Mucosa of rectum (tissue), 2 donors: ENCODE measurements around the gene SUCLG2.

Source experiments
- H3K27ac ChIP-seq, 2 donors: one replicate each; pipeline ENCODE4 v1.7.0; 2013; ENCODE audit warnings: inconsistent platforms in 2 of 2, low read depth in 2 of 2, low read length in 2 of 2
- H3K27me3 ChIP-seq, 2 donors: one replicate each; pipeline ENCODE4 v1.7.0; 2013; ENCODE audit warnings: low read length in 2 of 2; ENCODE audit not compliant: control insufficient read depth in 2 of 2, insufficient read depth in 2 of 2
- H3K36me3 ChIP-seq, 2 donors: one replicate each; pipeline ENCODE4 v1.7.0; 2013; ENCODE audit warnings: low read length in 2 of 2; ENCODE audit not compliant: control insufficient read depth in 2 of 2, insufficient read depth in 2 of 2
- H3K4me1 ChIP-seq, 2 donors: one replicate each; pipeline ENCODE4 v1.7.0; 2013; ENCODE audit warnings: low read length in 2 of 2, mild to moderate bottlenecking in 1 of 2; ENCODE audit not compliant: control insufficient read depth in 2 of 2, insufficient read depth in 2 of 2
- H3K4me3 ChIP-seq, 2 donors: one replicate each; pipeline ENCODE4 v1.7.0; 2013; ENCODE audit warnings: low read length in 2 of 2
- H3K9ac ChIP-seq, 2 donors: one replicate each; pipeline ENCODE4 v1.7.0; 2013; ENCODE audit warnings: low read length in 2 of 2, low read depth in 1 of 2, mild to moderate bottlenecking in 1 of 2
- H3K9me3 ChIP-seq, 2 donors: one replicate each; pipeline ENCODE4 v1.7.0; 2013; ENCODE audit warnings: low read length in 2 of 2; ENCODE audit not compliant: control insufficient read depth in 2 of 2
- donor health status: healthy.
- donor health status: Normal muscosa, but diverticular disease.

The SUCLG2 gene

DNA sequence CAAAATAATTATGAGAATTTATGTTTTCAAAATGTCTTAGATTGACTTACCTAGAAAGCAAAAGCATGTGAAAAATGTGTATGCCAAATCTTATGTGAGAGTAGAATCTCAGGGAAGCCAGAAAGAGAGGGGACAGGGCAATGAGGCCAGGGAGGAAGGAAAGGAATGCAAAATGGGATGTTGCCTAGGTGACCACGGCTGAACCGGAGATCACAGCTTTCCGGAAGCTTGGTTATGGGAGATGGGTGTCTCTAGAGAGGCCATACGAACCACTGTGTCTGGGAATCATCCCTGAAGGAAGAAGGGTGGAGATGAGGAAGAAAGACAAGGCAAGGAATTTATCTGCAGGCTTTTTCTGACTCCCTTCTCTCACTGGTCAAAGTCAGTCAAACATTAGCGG lies 76.0 kb downstream of the SUCLG2 start:
- Histone ChIP-seq H3K4me1 (no peaks in the 10 kb centered on the region), H3K9me3 (no peaks in the 10 kb centered on the region), H3K27me3 (no peaks in the 10 kb centered on the region), H3K36me3 (peaks cover 0 to 6% of the 10 kb centered on the region in 2 donors), H3K9ac (no peak overlapping the region), H3K27ac (no peak overlapping the region), H3K4me3 (no peak overlapping the region)

DNA sequence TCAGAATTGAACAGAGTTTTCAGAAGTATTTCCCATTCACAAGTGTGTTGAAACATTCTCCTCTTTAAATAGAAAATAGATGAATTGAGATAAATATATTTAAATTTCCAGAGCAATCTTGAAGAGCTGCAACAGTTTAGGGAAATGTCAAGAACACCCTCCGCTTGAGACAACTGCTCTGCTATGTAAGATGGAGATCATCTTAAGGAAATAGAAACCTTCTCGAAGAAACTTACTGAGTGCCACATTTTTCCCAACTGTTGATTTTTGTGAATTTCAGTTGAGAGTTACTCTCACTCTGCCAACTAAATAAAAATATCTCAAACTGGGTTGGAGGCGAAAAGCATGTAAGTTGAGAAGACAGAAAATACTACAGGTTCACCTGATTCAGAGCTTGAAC lies 78.0 kb downstream of the SUCLG2 start:
- Histone ChIP-seq H3K4me3 (no peak overlapping the region), H3K36me3 (peaks cover 0 to 6% of the 10 kb centered on the region in 2 donors), H3K9ac (no peak overlapping the region), H3K27me3 (no peaks in the 10 kb centered on the region), H3K27ac (no peak overlapping the region), H3K4me1 (no peaks in the 10 kb centered on the region), H3K9me3 (no peaks in the 10 kb centered on the region)

DNA sequence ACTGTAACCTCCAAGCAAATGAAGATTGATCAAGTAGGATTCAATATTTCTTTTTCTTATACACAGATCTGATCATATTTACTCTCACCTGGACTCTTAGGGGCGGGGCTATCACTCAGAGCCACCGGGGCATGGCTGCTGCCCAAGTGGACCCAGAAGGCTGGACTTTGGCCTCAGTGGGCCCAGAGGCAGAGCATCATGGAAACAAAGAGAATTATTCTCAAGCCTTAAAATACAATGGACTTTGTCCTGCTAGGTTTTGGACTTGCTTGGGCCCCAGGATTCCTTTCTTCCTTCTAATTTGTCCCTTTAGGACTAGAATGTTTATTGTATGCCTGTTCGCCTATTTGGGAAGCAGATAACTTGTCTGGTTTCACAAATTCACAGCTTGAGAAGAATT lies 85.1 kb downstream of the SUCLG2 start:
- no peaks in the 10 kb centered on the region for H3K9me3 ChIP-seq
- H3K4me3 ChIP-seq = no peak overlapping the region
- no peaks in the 10 kb centered on the region for H3K36me3 ChIP-seq
- no peak overlapping the region for H3K9ac ChIP-seq
- H3K27ac ChIP-seq = no peak overlapping the region
- no peaks in the 10 kb centered on the region for H3K4me1 ChIP-seq
- no peaks in the 10 kb centered on the region for H3K27me3 ChIP-seq

DNA sequence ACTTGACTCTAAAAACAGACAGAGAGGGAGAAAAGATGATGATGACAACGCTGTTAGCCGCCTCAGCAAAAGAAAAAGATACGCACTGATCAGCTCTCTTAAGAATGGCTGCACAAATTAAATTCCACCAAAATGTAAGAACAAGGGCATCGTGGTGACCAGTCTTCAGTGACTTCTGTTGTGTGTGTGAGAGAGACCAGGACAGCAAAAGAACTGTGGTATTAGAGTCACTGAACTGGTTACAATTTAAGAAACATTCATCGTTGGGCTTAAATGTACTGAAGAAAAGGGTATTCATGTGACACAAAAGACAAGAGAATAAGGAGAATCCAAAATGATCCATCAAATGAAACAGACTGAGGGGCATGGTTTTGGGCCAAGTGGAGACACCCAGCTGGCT lies 86.5 kb downstream of the SUCLG2 start:
- Histone ChIP-seq H3K9ac (no peak overlapping the region), H3K27ac (no peak overlapping the region), H3K9me3 (no peaks in the 10 kb centered on the region), H3K27me3 (no peaks in the 10 kb centered on the region), H3K4me3 (no peak overlapping the region), H3K36me3 (no peaks in the 10 kb centered on the region), H3K4me1 (no peaks in the 10 kb centered on the region)

DNA sequence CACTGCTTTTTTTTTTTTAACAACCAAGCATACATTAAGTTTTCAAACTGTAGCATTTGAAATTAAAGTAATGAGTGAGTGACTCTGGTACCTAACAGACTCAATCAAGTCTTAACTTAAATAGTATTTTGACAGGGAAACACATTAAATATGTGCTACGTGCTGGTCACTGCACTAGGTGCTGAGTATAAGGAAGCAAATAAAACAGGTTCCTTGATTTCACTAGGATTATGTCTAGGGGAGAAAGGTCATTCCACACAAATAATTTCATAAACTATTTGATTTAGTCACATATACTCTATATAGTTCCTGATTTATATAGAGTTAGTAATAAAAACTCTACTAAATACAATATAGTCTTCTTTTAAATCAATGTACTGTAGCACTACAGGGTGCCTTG lies 89.4 kb downstream of the SUCLG2 start:
- H3K4me3 ChIP-seq = no peak overlapping the region
- no peak overlapping the region for H3K9ac ChIP-seq
- H3K4me1 ChIP-seq = no peaks in the 10 kb centered on the region
- no peaks in the 10 kb centered on the region for H3K9me3 ChIP-seq
- H3K27ac ChIP-seq = no peak overlapping the region
- H3K27me3 ChIP-seq = no peaks in the 10 kb centered on the region
- H3K36me3 ChIP-seq = no peaks in the 10 kb centered on the region

DNA sequence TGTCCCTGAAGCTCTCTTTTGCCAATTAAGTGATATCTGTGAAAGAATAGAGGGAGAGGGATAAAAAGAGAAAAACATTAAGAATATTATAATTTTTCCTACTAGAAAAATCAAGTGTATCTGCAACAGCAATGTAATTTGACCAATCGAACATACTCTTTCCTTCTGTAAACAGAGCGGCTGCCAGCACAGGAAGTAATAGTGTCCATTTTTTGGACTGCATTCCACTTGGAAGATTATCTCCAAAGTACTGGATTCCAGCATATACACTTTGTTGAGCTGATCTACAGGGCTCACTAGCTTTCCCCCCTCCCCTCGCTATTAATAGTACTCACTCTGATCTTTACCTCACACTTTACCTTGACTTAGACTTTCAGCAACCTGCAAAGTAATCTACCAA lies 90.4 kb downstream of the SUCLG2 start:
- H3K9ac ChIP-seq = no peak overlapping the region
- no peaks in the 10 kb centered on the region for H3K9me3 ChIP-seq
- H3K4me1 ChIP-seq = no peaks in the 10 kb centered on the region
- no peak overlapping the region for H3K27ac ChIP-seq
- no peaks in the 10 kb centered on the region for H3K36me3 ChIP-seq
- H3K27me3 ChIP-seq = no peaks in the 10 kb centered on the region
- no peak overlapping the region for H3K4me3 ChIP-seq

DNA sequence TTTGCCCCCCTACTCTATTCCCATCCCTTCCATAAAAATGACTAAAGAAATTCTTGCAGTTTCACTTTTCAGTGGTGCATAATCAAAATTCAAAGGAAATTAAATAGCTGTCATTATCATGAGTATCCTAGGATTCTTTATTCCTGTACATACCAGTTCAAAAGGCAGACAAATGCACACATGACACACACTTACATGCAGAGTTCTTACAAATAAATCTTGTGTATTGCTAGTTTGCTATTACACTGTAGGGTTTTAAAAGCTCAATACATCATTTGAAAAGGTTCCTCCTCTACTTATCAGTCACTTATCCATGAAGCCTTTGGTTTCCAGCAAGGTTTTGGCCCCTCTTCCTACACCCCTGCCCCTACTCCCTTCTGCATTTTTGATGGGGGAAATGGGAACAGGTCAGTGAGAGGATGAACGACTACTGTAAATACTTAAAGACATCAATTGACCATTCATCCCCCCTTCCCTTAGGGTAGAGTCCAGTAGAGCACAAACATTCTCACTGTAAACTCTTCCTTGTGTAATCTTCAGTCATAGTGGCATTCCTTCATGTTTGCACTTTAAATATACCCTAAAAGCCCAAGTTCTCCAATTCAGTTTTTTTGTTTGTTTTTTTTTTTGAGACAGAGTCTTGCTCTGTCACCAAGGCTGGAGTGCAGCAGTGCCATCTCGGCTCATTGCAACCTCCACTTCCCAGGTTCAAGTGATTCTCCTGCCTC lies 92.6 kb downstream of the SUCLG2 start:
- Histone ChIP-seq H3K27ac (no peak overlapping the region), H3K4me3 (no peak overlapping the region), H3K9me3 (no peaks in the 10 kb centered on the region), H3K4me1 (no peaks in the 10 kb centered on the region), H3K36me3 (peaks cover 5 to 7% of the 10 kb centered on the region in 2 donors), H3K9ac (no peak overlapping the region), H3K27me3 (no peaks in the 10 kb centered on the region)

DNA sequence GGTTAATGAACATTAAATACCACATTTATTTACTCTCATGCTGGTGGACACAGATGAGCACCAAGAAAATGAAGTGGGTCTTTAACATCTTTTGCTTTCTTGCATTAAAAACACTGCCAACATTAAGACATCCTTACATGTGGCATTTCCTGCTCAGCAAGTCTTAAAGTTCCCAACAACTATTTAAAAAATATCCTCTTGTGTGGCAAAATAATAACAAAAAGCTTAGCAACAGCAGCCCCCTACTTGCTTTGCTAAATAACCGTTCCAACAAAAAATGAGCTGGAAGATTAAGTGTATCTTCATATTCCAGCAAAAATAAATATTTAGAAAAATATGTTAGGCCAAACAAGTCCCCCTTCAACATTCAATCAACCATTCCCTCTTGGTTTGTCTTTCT lies 93.1 kb downstream of the SUCLG2 start:
- no peak overlapping the region for H3K27ac ChIP-seq
- no peaks in the 10 kb centered on the region for H3K9me3 ChIP-seq
- no peak overlapping the region for H3K4me3 ChIP-seq
- no peaks in the 10 kb centered on the region for H3K4me1 ChIP-seq
- no peaks in the 10 kb centered on the region for H3K27me3 ChIP-seq
- H3K9ac ChIP-seq = no peak overlapping the region
- H3K36me3 ChIP-seq = peaks cover 5 to 7% of the 10 kb centered on the region in 2 donors

DNA sequence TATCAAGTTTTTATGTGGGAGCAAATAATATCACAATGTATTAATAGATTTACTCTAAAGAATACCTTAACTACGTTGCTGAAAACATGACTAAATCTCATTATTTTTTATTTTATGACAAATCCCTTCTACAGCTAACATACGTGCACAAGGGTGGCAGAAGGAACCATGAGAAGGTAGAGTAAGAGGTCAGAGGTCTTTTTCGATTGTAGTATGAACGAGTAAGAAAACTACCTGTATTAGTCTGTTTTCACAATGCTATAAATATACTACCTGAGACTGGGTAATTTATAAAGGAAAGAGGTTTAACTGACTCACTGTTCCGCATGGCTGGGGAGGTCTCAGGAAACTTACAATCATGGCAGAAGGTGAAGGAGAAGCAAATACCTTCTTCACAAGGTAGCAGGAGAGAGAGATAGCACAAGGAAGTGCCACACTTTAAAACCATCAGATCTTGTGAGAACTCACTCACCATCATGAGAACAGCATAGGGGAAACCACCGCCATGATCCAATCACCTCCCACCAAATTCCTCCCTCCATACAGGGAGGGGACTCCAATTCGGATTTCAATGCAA lies 95.3 kb downstream of the SUCLG2 start:
- H3K27ac ChIP-seq = no peak overlapping the region
- no peaks in the 10 kb centered on the region for H3K9me3 ChIP-seq
- no peak overlapping the region for H3K9ac ChIP-seq
- no peaks in the 10 kb centered on the region for H3K4me1 ChIP-seq
- H3K27me3 ChIP-seq = no peaks in the 10 kb centered on the region
- peaks cover 5 to 8% of the 10 kb centered on the region in 2 donors for H3K36me3 ChIP-seq
- no peak overlapping the region for H3K4me3 ChIP-seq

DNA sequence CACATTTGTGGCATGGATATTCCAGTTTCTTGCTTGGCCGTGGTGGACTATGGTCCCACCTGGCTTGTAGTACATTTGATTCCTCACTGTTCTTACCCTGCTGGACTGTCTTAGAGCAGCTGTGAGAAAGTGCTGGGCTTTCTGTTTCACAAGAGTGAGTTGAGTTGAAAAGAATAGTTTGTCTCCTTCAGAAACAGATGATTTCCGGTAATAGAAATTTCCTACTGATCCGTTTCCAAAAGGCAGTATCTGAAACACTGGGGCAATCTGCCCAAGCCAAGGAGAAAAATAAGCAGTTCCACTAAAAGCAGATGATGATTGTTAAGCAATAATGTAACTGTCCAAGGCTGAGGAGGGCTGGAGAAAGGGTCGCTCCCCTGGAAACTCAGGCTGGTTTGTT lies 96.0 kb downstream of the SUCLG2 start:
- Histone ChIP-seq H3K36me3 (peaks cover 5 to 10% of the 10 kb centered on the region in 2 donors), H3K9ac (no peak overlapping the region), H3K27me3 (no peaks in the 10 kb centered on the region), H3K4me3 (no peak overlapping the region), H3K4me1 (no peaks in the 10 kb centered on the region), H3K27ac (no peak overlapping the region), H3K9me3 (no peaks in the 10 kb centered on the region)
